BJ (cell line): ENCODE measurements around the gene L1CAM. TPM values are rescaled to one million over a fixed set of nuclear protein-coding genes. Genes with fewer than 3 reads are reported as not detected.

Experiments used
- CTCF ChIA-PET: fragments of 350-600 bp; formaldehyde crosslinking; extraction: SDS; loops from one replicate; lab custom pipeline; 2021; ENCODE audit warnings: antibody characterized with exemption, inconsistent platforms; lab: Yijun Ruan, JAX
- POLR2A ChIA-PET: fragments of 300-600 bp; sonication (Branson Sonifier 250); formaldehyde crosslinking; extraction: SDS; loops from one replicate; lab custom pipeline; 2021; ENCODE audit warnings: antibody characterized with exemption; lab: Charles Lee
- DNase-seq: peaks from one replicate; pipeline ENCODE4 v3.0.0-alpha.2; 2011; ENCODE audit warnings: low read depth
- H3K27me3 ChIP-seq: 2 replicates; pipeline ENCODE4 v1.6.0; 2011; ENCODE audit warnings: low read length; ENCODE audit not compliant: control insufficient read depth, insufficient read depth
- H3K36me3 ChIP-seq: 2 replicates; pipeline ENCODE4 v1.5.1; 2011; ENCODE audit warnings: low read length; ENCODE audit not compliant: control insufficient read depth, insufficient read depth
- H3K4me3 ChIP-seq: 2 replicates; pipeline ENCODE4 v1.5.1; 2011; ENCODE audit warnings: low read depth, mild to moderate bottlenecking, control low read depth, low read length
- CTCF ChIP-seq: IDR thresholded peaks from 2 replicates; pipeline ENCODE4 v1.5.1; 2011; ENCODE audit warnings: low read depth, mild to moderate bottlenecking, control low read depth, inconsistent platforms, low read length, moderate library complexity; ENCODE audit not compliant: insufficient read depth
- polyA plus RNA-seq: library from polyadenylated mRNA; depleted of rRNA; stranded (reverse); fragments of >200 nt; gene quantifications from 2 replicates; pipeline ENCODE4 v1.2.3, GENCODE V29; 2011

The L1CAM gene
- polyA plus RNA-seq, 1 experiment: 62.0 TPM

DNA sequence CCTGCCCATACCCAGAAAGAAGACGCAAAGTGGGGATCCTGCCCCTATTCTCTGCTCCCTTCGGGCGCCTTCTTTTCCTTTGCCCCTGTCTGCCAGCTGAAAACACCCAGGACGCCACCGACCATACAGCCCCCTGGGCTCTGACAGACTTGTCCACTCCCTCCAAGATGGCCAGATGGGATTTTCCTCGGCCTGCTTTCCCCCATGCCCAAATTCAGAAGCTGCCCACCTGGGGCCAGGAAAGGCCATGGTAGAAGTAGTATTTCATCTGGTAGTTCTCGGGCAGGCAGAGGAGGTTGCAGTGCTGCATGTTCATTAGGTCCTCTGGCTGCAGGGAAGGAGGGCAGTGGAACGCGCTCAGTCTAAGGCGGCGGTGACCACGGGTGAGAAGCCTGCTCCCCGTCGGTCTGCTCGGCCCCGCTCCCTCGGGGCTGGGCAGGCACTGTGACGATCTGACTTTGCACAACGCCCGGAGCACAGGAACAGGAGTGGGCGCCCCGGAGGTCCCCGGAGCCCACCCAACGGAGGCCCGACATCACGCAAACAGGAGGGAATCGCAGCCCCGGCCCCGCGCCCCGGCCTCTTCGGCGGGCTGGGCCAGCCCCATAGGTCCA, 48.3 kb upstream of the L1CAM start:
- peak overlapping the region; percentile 71 for H3K4me3 ChIP-seq
- ChIA-PET CTCF (interaction anchor here (3.8 kb wide), 1 partner anchor 13 kb away, joined by 18 read pairs; no protein-coding TSS in a partner anchor), POLR2A (interaction anchor here (0.7 kb wide), 1 partner anchor 161 kb away, joined by 3 read pairs; no protein-coding TSS in a partner anchor)
- no peaks in the 10 kb centered on the region for H3K27me3 ChIP-seq
- DNase-seq: no peak
- TF ChIP-seq CTCF: no peak
- H3K36me3 ChIP-seq: peaks cover 8% of the 10 kb centered on the region

GRCh38 chrX:153933748-153934147, 47.8 kb upstream of the L1CAM start:
- H3K27me3 ChIP-seq: no peaks in the 10 kb centered on the region
- peaks cover 8% of the 10 kb centered on the region for H3K36me3 ChIP-seq
- no peak for TF ChIP-seq CTCF
- CTCF ChIA-PET: interaction anchor here (3.8 kb wide), 1 partner anchor 13 kb away, joined by 18 read pairs; no protein-coding TSS in a partner anchor
- POLR2A ChIA-PET: no interaction called here
- DNase-seq: no peak
- H3K4me3 ChIP-seq: peak overlapping the region; percentile 71

DNA sequence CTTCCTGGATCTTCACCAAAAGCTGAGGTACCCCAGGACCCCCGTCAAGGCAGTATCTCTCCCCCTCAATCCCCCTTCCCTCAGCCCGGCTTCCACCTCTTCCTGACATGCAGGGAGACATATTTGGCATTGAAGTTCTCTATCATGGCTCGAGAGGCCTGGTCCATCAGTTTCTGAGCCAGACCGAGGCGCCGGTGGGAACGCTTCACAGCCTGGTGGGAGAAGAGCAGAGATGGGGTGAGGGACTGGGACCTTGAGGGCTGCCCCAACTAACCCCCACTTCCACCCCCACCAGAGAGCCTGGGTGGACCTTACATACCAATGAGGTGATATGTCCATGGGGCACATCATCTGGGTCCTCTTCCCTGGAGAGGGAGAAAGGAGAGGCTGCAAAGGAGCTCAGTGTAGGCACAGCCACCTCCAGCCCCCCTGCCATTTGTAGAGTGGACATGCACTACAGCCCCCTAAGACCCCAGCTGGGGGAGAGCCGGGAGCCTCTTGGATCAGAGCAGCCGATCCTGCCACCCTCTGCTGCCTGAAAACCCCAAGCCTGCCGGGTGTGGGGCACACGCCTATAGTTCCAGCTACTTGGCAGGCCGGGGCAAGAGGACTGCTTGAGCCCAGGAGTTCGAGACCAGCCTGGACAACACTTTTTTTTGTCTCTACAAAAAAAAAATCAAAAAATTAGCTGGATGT, 46.4 kb upstream of the L1CAM start:
- POLR2A ChIA-PET: no interaction called here
- H3K36me3 ChIP-seq: peaks cover 8% of the 10 kb centered on the region
- no peak for TF ChIP-seq CTCF
- no peaks in the 10 kb centered on the region for H3K27me3 ChIP-seq
- H3K4me3 ChIP-seq: no peak overlapping the region
- no peak for DNase-seq
- CTCF ChIA-PET: no interaction called here

DNA sequence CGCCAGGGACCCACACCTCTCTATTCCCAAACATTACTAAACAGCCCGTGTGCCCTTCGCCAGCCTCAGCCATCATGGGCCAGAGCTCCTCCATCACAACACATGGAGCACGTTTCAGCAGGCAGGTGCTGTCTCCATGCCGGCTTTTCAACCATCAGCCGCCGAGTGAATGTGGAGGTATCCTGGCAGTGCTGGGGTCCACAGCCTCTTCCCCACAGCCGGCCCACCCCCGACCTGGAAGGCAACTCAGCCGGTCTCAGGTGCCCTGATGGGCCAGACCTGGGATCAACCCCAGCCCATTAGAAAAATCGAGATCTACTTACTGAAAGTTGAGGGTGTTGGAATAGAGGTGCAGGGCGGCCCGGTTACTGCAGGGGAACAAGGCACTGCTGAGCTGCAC, 45.8 kb upstream of the L1CAM start:
- CTCF ChIA-PET: no interaction called here
- Histone ChIP-seq H3K27me3 (no peaks in the 10 kb centered on the region), H3K4me3 (no peak overlapping the region), H3K36me3 (peaks cover 8% of the 10 kb centered on the region)
- no peak for DNase-seq
- TF ChIP-seq CTCF: no peak
- POLR2A ChIA-PET: no interaction called here

DNA sequence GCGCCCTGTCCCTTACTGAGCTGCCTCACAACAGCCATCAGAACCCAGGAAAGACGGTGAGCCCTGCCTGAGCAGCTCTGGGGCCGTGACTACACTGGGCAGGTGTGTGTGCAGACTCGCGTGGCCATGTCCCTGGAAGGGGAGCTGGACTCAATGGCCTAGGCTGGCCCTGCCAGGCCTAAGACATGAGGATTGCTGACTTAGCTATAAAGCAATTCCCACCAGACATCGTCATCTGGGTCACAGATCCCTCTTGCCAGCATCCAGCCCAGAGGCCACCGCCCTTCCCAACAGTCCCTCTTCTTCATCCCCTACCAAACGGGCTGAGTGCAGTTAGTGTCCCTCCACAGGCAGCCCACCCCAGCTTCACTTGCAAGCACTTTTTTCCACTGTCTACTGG, 45.2 kb upstream of the L1CAM start:
- ChIA-PET POLR2A (no interaction called here), CTCF (no interaction called here)
- TF ChIP-seq CTCF: no peak
- no peak overlapping the region for H3K4me3 ChIP-seq
- no peaks in the 10 kb centered on the region for H3K27me3 ChIP-seq
- DNase-seq: no peak
- peaks cover 8% of the 10 kb centered on the region for H3K36me3 ChIP-seq
